GM18520 (cell line): Measurements from ENCODE around the gene PAK6.

ENCODE experiments used
- ATAC-seq: cut with Tn5 transposase; IDR thresholded peaks from one replicate; pipeline ENCODE4 v1.9.1; 2021; ENCODE audit not compliant: unreplicated experiment

The PAK6 gene

DNA sequence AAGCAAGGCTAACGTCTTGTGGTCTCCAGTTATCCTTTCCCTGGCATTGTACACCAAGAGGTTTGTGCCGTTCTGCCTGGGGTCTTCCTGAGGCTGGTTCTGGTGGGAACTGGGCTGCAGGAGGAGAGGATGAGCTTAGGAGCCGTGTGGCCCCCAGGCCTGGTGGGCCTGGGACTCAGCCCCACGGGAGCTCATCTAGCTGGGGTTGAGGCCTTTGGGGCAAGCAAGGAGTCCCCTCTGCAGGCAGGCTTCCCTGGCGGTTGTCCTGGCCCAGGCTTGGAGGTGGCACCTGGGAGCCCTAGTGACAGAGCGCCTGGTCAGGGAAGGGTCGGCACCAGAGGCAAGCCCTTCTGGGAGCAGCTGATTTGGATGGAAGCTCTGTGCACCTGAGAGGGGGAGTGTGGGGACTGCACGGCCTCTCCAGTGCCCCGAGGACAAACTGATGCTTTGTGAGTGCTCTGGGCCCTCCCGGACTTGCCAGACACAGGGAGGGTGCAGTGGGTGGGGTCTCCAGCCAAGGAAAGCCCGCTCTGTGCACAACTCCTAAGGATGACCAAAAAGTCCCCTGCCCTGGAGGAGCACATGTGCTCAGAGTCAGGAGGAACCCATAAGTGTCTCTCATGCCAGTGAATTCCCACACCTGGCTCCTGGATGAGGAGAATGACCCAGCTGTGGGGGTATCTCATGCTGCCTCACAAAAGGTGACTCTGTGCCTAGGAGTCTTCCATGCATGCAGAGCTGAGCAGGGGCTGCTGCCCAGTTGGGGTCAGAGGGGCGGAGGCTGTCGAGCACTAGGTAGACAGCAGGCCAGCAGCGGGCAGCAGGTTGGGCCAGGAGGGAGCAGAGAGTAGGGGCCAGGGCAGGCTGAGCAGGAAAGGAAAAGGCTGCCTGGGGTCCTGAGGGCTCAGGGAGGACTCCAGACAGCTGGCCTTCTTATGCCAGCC, 2.7 kb downstream of the PAK6 start:
- no peak for ATAC-seq

DNA sequence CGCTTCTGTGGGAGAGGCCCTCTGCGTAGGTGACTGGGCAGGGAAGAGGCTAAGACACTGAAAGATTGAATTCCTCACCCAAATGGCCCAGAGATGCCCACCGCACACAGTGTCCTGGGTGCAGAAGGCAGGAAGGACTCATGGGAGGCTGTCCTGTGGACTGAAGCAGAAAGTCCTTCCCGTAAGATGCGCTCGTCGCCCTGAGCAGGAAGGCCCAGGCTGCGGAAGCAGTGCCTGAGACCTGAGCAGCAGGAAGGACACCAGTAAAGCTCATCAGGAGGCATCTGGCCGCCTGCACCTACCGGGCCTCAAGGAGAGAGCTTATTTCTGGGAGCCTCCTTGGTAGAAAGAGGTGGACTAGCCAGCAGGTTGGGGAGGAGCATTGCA, 3.3 kb downstream of the PAK6 start:
- ATAC-seq, result no peak

DNA sequence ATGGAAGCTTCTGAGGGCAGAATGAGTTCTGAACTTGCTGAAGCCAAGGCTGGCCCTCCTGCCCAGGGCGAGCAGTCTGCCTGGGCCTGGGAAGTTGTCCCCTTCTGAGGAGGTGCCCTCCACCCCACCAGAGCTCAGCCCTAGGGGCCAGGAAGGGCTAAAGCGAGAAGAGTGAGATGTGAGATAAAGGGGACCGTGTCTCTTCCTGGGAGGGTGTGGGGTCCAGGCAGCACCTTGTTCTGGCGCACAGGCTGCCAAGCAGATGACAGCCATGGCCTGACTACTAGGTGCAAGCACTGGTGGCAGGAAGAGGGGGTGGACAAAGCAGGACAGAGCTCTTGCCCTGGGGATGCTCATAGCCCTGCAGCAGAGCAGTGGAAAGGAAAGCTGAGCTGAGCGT, 3.7 kb downstream of the PAK6 start:
- no peak for ATAC-seq

DNA sequence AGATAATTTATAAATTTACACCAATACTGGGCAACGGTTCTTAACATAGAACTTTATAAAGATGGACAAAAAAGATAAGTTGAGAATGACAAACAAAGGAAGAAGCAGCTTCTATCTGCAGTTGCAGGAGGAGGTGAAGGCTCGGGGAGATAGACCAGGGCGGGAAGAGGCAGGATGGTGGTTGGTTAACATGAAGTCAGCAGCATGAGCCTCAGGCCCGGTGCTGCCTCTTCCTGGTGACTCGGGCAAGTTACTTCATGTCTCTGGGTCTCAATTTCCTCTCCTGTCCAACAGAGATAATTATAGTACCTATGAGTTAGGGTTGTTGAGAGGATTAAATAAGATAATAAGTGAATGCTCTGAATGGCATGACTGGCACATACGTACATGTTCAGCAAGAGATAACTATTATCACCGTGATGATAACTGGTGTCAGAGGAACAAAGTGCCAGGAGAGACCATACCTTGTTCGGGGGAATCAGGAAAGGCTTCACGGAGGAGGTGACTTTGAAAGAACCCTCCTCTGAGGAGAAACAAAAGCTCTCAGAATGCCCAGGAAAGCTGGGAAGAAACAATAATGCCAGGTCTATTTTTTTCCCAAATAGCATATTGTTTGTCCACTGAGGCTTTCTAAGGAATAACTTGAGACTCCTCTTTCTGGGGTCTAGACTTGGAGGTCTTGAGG, 4.4 kb downstream of the PAK6 start:
- ATAC-seq, result no peak

DNA sequence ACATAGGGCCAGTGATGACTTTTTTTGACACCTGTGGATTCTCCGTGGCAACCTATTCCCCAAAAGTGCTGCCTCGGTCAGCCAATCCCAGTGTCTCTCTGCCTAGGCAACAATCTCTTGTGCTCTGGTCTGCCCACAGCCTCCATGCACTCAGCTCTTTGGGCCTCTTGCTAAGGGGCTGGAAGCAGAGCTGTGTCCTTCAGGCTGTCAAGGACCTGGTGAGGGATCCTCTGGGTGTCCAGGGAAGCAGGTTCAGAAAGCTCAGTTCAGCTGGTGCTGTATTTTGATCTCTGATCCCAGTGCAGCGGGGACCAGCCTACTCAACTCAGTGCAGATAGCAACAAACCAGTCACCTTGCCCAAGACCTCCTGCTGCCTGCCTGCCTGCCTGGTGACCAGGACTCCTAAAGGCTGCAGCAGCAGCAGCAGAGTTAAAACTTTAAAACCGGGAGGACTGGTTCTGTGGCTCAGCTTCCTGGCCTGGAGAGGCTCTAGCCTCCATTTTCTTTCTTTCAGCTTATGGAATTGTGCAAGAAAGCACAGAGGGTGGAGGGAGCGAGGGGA, 6.2 kb downstream of the PAK6 start:
- ATAC-seq, result no peak

DNA sequence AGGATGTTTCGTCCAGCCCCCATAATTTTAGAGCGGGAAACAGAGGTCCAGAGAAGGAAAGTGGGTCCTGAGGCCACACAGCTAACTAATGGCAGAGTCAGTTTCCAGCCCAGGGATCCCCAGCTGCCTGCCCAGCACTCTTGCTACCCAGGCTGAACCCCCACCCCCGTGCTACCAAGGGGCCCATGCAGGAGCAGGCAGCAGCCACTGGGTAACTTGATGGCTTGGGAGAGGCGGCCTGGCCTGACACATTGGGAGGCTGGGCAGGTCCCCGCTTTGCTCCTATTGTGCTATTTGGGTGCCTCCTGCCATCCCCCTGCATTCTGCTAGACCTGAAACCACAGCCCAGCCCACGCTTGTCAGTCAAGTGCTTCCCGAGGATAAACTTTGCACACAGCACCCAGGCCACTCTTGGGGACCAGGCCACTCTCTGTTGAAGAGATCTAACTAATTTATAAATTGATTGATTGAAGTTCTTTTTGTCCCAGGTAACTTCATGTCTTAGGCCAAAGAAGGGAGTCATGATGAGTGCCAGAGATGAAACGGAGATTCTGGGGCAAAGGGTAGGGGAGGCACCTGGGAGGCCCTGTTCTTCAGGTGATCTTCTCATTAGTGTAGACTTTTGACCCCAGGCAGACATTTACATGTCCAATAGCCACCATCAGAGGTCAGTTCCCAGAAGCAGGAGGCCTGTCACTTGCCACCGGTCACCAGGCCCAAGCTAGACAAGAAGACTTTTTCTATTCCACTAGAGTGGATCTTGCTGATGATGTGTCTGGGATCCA, 7.0 kb downstream of the PAK6 start:
- ATAC-seq, result no peak

DNA sequence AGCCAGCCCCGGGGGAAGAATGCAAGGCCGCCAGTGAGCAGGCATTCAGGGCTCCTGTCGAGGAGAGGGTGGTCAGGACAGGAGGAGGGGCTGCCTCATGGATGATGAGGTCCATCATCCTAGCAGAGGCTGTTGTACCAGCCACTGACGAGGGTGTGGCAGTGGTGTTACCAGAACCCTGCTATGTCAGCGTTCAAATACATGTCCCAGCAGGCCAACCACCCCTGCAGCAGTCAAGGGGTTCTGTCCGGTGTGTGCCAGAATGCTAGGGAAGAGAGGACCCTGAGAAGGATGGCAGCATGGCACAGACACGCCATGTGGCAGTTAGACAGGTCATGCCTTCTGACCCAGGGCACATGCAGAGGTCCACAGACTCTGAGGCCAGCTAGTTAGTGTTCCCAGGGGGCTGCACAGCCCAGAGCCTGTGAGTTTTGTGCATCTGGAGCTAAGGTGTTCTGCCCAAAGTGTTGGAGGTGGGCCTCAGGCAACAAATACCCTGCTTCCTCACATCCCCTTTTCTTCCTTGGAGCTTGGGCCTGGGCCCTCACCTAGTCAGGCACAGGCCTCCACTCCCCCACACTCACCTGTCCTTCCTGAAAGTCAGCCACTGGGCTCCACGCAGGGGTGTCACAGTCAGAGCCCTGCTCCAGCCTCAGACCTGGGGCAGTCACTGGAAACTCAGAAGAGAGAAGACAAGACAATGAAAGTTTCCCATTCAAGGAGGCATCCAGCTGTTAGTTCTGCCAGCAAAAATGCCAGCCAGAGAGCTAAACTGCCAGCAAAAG, 7.8 kb downstream of the PAK6 start:
- no peak for ATAC-seq

DNA sequence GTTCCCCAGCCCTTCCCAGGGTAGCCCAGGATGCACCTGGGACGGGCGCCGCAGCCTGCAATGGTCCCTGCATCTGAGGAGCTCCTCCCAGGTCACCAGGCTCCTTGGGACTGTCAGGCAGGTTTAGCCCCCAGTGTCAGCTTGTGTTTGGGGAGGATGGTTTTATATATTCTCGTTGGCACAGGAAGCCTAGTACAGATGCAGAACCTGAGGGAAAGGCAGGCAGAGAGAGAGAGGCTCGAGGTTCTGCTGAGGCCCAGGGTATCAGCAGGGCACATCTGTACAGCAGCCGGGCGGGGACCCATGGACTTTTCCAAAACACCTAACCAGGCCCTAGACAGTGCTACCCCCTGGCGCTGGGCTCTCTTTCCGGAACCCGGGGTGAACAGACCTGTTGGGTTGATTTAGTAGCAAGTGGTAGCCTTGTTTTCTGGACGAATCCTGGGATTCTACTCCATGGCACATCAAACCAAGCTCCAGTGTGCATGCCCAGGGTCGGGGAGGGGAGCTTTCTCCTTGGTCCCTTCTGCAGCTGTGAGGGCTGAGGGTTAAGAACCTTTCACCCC, 8.6 kb downstream of the PAK6 start:
- ATAC-seq, result no peak

DNA sequence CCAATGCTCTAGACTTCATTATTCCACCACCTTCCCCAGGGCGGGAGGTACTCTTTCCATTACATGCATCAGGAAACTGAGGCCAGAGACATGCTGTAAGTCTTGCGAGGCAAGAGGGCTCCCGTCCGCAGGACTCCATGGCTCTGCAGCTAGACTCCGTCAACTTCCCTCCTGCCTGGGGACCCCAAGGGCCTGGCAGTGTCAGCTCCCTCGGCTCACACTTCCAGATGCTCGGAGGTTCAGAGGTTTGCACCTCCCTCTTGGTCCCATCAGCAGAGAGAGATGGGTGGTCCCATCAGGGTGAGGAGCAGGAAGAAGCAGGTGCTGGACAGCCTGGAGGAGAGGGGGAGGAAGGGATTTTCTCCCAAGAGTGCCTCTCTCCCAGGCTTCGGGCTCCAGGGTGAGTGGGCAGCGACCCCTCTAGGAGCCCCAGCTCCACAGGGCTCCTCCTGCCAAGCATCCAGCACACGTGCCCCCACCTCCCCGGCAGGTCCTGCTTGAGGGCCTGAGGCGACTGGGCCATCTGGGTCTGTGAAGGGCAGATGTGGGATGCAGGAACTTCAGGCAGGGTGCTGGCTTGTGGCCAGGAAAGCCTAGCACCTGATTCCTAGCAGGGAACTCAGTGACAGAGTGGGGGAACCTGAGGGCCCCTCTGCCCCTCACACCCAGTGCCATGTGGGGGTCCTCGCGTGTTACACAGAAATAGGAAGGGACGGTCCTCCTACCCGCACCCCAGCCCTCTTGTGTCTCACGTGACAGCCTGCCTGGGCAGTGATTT, 9.3 kb downstream of the PAK6 start:
- no peak for ATAC-seq

DNA sequence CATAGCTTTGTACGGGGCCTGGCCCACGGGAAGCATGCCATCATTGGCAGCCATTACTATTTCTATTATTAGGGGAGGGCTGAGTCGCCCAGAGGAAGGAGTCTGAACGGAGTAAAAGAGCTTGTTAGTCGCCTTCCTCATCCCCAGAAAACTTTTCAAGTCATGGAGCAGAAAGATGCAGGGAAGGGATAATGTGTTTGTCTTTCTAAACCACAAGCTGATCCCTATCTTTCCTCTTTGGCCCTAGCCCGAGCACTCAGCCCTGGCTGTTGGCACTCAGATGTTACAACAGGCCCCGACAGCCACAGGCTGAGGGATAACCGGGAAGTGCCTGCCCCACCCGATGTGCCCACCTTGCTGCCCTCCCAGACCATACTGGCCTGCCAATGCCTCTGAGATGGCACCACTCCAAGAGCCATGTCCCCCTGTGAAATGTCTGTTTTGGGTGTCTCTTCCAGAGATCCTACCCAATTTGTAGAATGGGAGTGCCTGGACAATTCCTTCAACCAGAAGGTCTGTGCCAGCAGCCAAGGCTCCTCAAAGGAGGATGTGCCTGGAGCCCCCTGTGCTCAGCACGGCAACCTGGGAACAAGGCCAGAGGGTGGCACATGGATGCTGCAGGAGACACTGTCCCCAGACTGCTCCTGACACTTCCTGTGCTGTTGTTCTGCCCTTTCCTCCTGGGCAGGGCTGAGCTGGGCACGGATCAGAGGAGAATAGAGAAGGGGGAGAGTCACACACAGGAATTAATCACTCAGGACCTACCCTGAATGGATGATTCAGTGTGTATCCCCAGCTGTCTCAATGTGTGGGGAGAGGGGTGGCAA, 10.8 kb downstream of the PAK6 start:
- ATAC-seq, result no peak

DNA sequence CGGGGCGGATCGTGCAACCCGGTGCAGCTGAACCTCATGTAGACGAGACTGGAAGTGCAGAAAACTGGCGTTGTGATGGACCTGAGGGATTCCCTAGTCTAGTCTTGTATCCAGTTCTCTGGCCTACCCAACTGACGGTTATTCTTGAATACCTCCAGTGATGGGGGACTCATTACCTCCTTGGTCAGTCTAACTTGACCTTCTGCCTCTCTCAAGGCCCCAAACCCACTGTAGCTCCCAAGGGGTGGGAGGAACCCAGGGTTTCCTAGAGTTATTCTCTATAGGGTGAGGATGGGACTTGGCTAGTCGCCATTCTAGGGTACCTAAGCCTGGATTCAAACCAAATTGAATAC, 11.4 kb downstream of the PAK6 start:
- no peak for ATAC-seq

DNA sequence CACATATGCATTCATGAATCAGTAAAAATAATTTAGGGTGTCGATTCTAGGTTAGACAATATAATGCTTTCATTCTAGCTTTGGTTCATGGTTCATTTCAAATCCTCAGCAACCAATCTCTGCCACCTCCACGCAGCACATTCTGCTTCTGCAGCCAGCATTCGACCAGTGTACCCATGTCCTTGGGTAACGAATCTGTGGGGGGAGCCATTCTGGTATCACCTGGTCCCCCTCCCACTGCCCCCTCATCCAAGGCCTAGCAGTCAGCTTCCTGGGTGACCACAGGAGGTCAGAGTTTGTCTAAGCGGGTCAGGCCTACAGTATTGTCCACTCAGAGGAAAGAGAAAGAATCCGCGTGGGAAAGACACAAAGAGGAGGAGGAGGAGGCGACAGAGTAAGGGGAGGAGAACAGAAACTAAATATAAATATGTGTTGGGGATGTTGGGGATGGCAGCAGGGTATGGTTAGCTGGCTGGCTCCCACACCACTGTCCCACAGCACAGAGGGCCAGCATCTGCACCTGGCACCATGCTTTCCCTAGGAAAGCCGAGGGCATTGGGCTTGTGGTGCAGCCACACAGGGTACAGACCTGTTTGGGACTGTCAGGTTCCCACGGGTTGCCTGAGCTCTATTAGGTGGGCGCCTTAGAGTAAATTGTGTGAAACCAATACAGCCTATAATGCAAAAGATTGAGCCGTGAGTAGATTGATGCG, 12.1 kb downstream of the PAK6 start:
- no peak for ATAC-seq

DNA sequence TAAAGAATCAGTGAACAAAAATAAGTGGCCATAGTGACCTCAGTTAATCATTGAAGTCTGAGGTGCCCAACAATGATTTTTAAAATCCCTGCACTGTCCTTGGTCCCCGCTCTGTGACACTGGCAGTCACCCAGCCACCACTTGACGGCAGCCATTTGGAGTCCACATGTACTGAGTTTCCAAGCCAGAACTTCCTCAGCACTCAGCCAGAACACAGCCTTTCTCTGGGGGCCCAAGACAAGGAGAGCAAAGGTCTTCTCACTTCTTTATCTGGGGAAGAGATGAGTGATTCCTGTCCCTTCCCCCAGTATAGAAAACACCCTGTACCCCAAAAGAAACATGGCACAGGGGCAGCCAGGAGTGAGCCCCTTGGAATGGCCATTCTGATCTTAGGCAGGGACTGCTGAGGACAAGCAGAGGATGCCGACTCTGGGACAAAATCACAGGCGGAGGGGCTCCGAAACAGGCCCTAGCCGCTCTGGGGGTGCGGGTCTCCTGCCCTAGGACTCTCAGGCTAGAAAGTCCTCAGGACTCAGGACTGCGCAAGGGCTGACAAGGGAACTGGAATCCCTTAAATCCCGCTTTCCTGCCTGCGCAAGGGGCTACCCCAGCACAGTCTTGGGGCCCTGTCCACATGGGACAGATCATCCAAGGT, 12.8 kb downstream of the PAK6 start:
- ATAC-seq, result no peak

DNA sequence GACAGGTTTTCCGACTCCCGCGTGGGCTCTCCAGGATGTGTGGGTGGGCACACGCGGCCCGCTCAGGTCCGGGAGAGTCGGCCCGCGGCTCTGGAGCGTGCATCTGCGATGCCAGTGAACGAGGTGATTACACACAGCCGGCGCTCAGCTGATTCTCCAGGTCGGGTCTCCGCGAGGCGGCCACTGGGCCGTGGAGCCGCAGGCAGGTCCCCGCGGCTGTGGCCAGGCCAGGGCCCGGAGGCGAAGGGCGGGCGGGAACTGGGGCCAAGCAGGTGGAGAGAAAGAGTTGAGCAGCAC, 13.2 kb downstream of the PAK6 start:
- ATAC-seq, result no peak

DNA sequence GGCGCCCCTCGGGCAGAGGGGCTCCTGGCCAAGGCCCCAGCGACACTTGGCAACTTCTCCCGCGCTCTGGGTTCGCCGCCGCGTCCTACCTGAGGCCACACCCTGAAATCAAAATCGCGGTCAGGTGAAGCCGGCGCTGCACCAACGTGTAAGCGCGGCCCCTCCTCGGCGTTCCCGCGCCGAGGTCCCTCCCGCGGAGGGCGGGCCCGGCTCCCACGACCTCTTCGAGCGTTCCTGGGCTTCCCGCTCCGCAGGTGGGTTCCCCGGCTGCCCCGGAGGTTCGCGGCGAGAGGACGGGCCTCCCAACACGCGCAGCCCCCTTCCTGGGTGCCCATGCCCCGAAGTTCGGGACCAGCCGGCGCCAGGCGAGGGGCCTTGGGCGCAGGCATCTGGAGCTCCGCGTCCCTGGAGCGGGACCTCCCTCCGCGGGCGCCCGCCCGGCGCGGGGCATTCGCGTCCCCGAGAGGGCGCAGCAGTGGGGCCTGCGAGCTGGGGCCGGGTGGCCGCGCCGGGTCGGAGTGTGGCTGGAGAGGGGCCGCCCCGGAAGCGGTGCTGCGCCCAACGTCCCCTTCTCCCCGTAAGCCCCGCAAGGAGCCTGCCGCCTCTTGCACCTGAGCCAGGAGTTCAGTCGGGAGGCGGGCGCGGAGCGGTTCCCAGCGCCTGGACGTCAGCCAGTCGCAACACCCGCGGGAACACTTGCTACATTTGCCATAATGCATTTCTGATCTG, 13.7 kb downstream of the PAK6 start:
- no peak for ATAC-seq

DNA sequence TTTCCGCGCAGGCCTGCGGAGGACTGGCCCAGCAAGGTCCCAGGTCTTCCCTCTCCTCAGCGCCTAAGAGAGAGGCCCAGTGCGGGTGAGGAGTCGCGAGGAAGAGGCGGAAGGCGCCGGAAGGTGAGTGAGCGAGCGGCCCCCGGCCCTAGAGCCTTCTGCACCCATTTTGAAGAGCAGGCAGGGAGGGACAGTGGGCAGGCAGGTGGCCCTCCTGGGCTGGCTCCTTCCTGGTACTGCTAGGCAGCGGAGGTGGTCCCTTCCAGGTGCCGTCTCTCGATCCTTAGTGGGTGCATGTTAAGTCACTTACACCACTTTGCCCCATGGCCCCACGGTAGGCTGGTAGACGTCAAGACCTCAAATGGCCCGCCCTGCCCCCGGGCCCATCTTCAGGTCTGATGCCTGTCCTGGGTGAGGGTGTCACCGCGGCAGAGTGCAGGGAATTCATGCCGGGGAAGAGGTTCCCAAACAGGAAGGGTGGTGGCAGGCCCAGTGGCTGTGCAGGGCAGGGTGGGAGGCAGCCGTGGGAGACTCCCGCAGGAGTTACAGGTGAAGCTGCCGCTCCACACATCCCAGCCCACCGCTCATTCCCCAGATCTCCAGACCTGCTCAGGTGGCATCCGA, 14.4 kb downstream of the PAK6 start:
- no peak for ATAC-seq

DNA sequence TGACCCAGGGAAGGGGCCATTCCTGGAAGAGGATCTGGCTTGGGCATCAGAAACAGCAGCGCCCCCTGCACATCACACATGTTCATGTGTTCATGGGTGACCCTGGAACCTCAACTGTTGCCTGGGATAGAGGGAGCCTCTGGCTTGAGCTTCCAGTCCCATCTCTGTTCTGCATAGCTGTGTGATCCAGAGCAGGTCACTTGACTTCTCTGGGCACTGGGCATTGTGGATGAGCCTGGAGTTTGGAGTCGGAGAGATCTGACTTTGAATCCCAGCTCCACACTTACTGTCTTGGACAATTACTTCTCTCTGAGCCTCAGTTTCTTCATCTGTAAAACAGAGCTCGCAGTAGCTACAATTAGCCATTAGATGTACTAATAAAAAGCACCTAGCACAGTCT, 15.6 kb downstream of the PAK6 start:
- no peak for ATAC-seq
